GM21619 (cell line): ENCODE data around the gene TUBGCP6.

Source experiments
- ATAC-seq: cut with Tn5 transposase; IDR thresholded peaks from one replicate; pipeline ENCODE4 v1.9.1; 2021; ENCODE audit not compliant: unreplicated experiment

TUBGCP6 gene

GRCh38 chr22:50251477-50252081 lies 6.8 kb upstream of the TUBGCP6 start:
- ATAC-seq: no peak

- peak; percentile 48 for ATAC-seq
Measured at GRCh38 chr22:50250555-50251476, 6.0 kb upstream of the TUBGCP6 start, which contains the start of gene HDAC10. TSS of gene HDAC10 (minus strand) at chr22:50251265. CDS start at chr22:50251032, 233 bp downstream.

DNA sequence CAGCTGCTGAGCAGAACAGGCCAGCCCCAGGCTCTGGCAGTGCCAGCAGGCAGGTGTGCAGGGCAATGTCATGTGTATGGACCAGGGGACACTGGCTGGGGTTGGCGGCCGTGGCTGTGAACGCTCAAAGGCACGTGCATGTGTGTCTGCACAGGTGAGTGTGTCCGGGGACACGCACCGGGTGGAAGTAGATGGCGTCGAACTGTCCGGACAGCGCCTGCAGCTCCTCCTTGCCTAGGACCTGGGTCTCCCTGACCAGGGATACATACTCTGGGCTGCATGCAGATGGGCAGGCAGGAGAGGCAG lies 5.4 kb upstream of the TUBGCP6 start:
- ATAC-seq: no peak

DNA sequence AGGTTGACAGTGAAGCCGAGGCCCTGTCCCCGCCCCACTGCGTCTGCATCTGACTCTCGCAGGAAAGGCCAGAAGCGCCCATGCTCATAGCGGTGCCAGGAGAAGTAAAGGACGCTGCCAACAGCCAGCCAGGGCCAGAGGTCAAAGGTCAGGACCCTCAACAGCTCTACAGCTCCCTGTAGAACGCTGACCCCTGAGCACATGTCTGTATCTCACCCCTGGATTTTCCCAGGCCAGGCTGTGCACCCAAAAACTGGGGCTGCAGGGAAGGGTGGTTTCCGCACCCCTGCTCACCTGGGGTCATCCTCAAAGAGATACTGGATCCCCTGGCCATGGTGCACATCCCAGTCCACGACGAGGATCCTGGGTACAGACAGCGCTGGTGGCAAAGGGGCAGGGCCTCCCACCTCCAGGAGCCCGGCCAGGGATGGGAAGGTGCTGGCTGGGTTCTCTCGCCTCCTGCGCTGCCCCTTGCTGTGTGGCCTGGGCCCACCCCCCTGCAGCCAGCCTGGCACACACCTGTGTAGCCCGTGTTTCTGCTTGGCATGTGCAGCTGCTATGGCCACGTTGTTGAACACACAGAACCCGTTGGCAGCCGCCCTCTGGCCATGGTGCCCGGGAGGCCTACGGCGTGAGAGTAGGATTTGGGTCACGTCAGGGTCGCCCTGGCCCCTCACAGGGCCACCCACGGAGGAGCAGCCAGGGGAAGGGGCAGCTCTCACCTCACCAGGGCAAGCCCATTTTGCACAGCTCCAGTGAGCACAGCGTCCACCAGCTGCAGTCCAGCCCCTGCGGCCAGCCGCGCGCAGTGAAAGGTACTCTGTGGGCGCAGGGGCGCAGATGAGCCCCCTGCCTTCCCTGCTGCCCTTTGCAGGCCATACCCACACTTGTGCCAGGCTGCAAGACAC lies 4.8 kb upstream of the TUBGCP6 start:
- ATAC-seq: no peak

DNA sequence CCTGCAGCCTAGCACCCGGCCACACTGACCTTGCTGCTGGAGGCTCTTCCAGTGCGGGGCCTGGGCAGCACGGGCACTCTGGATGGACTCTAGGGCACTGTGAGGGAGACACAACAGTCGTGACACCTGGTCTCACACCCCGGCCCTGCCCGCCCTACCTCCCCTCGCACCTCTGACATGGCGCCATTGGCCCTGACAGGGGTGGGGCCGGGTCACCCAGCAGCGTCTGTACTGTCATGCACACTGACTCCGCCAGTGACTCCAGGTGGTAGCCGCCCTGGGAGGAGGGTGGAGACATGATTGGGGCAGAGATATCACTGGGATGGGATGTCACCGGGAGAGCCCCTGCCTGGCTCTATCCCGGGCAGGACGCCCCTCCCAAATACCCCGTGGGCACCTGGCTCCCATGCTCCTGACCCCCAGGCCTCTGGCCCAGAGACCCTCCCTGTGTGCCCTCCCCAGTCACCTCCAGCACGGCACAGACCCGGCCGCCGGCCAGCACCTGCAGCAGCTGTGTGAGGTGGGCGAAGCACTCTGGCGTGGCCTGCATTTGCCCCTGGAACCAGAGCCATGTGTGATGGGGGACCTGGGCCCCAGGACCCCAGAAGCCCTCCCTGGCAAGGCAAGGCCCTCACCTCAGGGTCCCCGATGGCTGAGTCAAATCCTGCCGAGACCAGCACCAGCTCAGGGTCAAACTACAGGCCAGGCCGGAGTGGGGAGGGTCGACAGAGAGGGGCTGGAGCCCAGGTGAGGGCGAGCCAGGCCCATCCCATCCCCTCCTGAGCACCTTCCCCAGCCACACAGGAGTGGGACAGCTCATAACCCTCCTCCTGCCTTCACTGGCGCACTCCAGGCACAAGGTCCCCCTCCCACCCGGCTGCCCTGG lies 3.6 kb upstream of the TUBGCP6 start:
- no peak for ATAC-seq

DNA sequence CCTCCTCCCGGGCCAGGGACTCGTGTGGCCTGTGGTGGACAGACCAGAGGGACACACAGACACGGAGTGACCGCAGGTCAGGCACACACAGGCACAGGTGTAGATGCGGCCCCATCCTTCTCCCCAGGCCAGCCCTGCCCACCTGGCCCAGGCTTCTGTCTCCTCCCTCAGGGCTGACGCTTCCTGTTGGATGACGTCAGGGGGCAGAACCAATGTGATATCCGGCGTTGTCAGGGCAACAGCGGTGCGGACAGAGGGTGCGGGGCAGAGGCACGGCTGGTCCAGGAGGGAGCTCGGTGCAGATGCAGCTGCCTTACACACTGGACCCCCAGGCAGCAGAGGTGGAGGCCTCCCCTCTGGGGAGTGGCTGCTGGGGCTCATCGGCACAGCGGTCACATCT lies 2.9 kb upstream of the TUBGCP6 start:
- no peak for ATAC-seq

GRCh38 chr22:50246242-50247175 lies 1.7 kb upstream of the TUBGCP6 start:
- no peak for ATAC-seq

- ATAC-seq: peak; percentile 2
Measured at GRCh38 chr22:50245214-50246072, 620 bp upstream of the TUBGCP6 start.

GRCh38 chr22:50243685-50244419 lies 971 bp downstream of the TUBGCP6 start:
- ATAC-seq: no peak

DNA sequence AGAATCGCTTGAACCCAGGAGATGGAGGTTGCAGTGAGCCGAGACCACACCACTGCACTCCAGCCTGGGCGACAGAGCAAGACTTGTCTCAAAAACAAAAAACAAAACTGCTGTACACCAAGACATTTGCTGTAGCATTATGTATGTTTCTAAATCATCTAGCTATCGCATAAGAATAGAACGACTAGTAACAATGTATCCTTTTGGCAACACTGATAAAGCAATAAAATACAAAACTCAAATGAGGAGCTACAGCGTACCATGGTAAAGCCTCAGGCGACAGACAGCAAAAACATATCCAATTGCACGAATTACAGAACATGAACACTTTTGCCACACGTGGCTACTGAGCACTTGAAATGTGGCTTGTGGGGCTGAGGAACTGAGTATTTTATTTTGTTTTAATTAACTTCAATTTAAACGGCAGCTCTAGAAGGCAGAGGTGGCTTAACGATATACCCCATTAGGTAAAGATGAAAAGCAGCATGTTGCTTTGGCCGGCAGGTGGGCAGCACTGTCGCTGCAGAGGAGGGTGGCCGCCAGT lies 2.3 kb downstream of the TUBGCP6 start:
- no peak for ATAC-seq

GRCh38 chr22:50238755-50239154 lies 6.1 kb downstream of the TUBGCP6 start:
- no peak for ATAC-seq

DNA sequence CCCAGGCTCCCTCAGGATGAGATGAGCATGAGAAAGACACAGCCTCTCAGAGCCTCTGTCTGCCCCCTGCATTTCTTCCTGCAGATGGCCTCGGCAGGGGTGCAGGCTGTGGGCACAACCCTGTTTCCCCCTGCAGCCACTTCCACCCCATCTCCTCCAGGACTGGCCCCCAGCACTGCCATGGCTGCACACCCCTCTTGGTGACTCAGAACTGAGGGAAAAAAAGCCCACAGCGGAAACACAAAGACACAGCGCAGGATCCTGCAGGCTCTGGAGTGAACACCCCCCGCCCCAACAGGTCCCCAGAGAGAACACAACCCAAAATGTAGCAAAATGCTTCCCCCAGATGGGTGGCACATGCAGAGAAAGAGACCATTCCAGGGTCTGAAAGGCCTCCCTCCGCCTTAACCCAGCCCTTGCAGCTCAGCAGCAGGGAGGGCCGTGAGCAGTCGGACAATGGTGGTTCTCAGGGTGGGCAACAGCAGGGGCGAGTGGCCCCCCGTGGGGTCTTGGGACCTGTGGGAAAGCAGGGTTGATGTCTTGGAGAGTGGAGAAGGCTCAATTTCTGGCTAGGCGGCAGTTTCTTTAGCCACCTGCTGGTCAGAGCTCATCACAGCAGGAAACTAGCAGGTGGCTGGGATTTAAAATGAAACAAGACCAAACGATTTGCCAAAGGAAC lies 8.0 kb downstream of the TUBGCP6 start:
- no peak for ATAC-seq

DNA sequence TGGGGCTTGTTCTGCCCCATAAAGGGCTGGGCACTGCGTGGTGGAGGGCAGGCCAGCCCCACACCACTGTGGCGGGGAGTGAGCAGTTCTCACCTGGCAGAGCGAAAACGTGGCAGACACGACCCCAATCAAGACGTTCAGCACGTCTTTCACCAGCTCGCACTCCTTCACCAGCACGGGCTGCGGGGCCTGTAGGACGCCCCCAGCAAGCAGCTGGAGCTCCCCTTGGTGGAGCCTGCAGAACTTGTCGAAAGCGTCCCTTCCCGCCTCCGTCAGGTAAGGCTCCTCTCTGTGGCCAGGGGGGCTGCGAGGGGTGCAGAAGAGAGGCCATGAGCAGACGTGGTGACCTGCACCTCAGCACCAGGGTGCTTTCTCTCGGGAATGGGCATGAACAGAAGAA lies 11.6 kb downstream of the TUBGCP6 start:
- no peak for ATAC-seq

DNA sequence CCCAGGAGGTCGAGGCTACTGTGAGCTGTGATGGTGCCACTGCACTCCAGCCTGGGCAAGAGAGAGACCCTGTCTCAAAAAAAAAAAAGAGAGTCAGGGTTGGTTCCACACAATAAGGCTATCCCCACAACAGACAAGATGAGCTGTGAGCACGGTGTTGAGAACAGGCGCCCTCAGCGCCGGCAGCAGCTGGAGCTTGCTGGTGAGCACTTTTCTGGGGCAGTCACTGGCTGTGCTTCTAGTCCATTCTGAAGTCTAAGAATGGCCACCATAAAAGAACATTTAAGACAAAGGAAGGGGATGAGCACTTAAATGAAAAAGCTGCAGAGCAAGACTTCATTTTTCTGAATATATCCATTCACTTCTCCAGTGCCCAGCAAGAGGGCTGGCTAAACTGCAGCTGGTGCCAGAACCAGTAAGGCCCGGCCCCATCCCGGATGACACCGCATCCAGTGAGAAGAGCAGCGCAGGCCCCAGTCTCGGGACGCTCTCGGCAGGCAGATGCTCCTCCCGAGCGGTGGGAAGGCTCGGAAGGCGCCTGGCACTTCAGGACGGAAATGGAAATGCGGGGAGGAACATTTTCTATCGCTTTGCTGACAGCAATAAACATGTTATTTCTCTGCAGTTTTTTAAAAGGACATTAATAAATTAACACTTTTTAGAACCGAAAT lies 12.2 kb downstream of the TUBGCP6 start:
- no peak for ATAC-seq

GRCh38 chr22:50229370-50229769 lies 15.5 kb downstream of the TUBGCP6 start:
- no peak for ATAC-seq

GRCh38 chr22:50228366-50228765 lies 16.5 kb downstream of the TUBGCP6 start:
- no peak for ATAC-seq
